Measurements from ENCODE around the gene PCDH12. TPM values are rescaled to one million over a fixed set of nuclear protein-coding genes. Genes with fewer than 3 reads are reported as not detected.
A peak's percentile ranks its signal among the peaks of the same experiment; 100 is the strongest.

PCDH12 gene
- polyA plus RNA-seq, 1 experiment, result not detected

DNA sequence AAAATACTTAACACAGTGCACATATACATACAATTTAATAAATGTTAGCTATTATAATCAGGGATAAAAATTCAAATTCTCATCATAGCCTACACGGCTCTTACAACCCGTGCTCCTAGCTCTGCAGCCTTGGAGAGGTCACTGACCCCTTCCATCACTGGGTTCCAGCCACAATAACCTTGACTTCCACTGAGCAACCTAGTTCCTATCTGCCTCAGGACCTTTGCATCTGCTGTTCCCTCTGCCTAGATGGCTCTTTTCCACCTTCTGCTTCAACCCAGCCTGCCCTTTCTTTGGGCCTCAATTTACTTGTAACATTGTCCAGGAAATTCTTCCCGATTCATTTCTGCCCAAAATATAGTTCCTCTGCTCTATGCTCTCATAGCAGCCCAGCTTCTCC, 43.2 kb downstream of the PCDH12 start:
- ChIA-PET CTCF (interaction anchor here (0.9 to 2.8 kb wide), 10 partner anchors 9 to 250 kb away, joined by 3 to 11 read pairs (median 4); partner anchors contain the start of gene PCDH1), POLR2A (no interaction called here)
- TF ChIP-seq, protein P1, sequence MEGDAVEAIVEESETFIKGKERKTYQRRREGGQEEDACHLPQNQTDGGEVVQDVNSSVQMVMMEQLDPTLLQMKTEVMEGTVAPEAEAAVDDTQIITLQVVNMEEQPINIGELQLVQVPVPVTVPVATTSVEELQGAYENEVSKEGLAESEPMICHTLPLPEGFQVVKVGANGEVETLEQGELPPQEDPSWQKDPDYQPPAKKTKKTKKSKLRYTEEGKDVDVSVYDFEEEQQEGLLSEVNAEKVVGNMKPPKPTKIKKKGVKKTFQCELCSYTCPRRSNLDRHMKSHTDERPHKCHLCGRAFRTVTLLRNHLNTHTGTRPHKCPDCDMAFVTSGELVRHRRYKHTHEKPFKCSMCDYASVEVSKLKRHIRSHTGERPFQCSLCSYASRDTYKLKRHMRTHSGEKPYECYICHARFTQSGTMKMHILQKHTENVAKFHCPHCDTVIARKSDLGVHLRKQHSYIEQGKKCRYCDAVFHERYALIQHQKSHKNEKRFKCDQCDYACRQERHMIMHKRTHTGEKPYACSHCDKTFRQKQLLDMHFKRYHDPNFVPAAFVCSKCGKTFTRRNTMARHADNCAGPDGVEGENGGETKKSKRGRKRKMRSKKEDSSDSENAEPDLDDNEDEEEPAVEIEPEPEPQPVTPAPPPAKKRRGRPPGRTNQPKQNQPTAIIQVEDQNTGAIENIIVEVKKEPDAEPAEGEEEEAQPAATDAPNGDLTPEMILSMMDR (IDR thresholded peaks at IDR 0.05; ENCODE audit: low read depth, low read length), result no peak

DNA sequence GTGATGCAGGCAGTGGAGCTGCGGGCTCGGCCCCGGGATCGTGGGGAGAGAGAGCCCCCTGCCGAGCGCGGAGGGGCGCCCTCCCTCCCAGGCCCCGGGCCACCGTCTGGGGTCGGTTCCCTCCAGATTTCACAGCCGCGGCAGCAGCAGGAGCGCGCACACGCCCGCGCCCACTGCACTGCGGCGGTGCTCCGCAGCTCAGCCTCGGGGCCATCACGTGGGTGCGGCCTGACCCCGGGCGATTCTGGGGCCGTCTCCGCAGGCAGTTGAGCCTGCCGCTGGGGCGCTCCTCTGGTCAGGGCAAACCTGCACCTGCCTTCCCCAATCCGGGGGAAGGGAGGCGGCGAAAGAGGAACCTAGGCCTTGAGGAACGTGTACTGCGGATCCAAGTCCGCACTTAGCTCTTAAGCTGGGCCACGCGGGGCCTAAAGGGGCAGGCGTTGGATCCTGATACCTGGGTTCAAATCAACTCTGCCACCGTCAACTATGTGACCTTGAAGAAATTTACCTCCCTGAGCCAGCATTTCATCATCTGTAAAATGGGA, 43.7 kb downstream of the PCDH12 start:
- DNase-seq (ENCODE audit: low read depth, low spot score), result no peak
- TF ChIP-seq, protein P1 (IDR thresholded peaks at IDR 0.05; ENCODE audit: low read depth, low read length), result peak; percentile 12; the same call in 1 of the 2 replicates
- H3K4me3 ChIP-seq (ENCODE audit: low read depth, low read length), result peak overlapping the region; percentile 40
- ChIA-PET POLR2A (no interaction called here), CTCF (interaction anchor here (1.2 to 2.8 kb wide), 9 partner anchors 8 to 250 kb away, joined by 3 to 11 read pairs (median 5); partner anchors contain the start of gene PCDH1)
- peaks cover 45% of the 10 kb centered on the region for H3K27me3 ChIP-seq (ENCODE audit: control insufficient read depth, insufficient read depth, low read length)
- no peaks in the 10 kb centered on the region for H3K9me3 ChIP-seq (ENCODE audit: control insufficient read depth, insufficient read depth, low read length)
- H3K27ac ChIP-seq (ENCODE audit: low read depth, low read length), result no peak overlapping the region

More for the DNA sequence above, 43.2 kb downstream of the PCDH12 start:
- Histone ChIP-seq H3K9me3 (ENCODE audit: control insufficient read depth, insufficient read depth, low read length) (no peaks in the 10 kb centered on the region), H3K27me3 (ENCODE audit: control insufficient read depth, insufficient read depth, low read length) (peaks cover 45% of the 10 kb centered on the region), H3K27ac (ENCODE audit: low read depth, low read length) (no peak overlapping the region), H3K4me3 (ENCODE audit: low read depth, low read length) (no peak overlapping the region)
- DNase-seq (ENCODE audit: low read depth, low spot score), result no peak

DNA sequence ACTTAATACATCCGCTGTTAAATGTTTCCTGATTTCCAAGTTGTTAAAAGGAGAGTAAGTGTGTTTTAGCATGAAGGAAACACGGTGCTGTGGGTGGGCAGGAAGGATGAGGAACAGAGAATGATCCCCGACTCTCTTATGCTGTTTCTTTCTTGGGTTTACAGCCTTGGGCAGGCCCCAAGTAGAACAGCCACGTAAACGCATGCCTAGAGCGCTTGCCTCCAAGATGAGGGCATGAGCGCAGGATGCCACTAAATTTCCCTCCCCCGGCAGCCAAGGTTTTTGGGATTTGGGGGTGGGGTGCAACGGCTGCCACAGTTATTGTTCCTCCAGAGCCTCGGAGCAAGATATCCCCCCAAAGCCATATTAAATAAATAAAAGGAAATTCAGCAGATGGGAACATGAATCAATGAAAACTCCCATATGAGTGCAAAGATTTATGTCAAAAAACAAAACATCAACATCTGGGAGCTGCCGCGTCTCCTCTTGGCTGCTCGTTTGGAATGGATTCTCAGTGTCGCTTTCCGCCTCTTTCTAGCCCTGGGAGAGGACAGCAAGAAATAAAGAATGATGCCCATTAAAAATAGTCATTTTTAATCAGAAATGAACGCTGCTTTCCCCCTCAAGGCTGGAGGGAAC, 44.3 kb downstream of the PCDH12 start:
- TF ChIP-seq, protein P1 (IDR thresholded peaks at IDR 0.05; ENCODE audit: low read depth, low read length), result no peak
- peak overlapping the region; percentile 40 for H3K4me3 ChIP-seq (ENCODE audit: low read depth, low read length)
- DNase-seq (ENCODE audit: low read depth, low spot score), result no peak
- ChIA-PET POLR2A (no interaction called here), CTCF (interaction anchor here (1.2 to 2.8 kb wide), 8 partner anchors 21 to 249 kb away, joined by 3 to 11 read pairs (median 4); partner anchors contain the start of gene PCDH1)
- H3K27ac ChIP-seq (ENCODE audit: low read depth, low read length), result no peak overlapping the region
- no peaks in the 10 kb centered on the region for H3K9me3 ChIP-seq (ENCODE audit: control insufficient read depth, insufficient read depth, low read length)
- H3K27me3 ChIP-seq (ENCODE audit: control insufficient read depth, insufficient read depth, low read length), result peaks cover 45% of the 10 kb centered on the region

DNA sequence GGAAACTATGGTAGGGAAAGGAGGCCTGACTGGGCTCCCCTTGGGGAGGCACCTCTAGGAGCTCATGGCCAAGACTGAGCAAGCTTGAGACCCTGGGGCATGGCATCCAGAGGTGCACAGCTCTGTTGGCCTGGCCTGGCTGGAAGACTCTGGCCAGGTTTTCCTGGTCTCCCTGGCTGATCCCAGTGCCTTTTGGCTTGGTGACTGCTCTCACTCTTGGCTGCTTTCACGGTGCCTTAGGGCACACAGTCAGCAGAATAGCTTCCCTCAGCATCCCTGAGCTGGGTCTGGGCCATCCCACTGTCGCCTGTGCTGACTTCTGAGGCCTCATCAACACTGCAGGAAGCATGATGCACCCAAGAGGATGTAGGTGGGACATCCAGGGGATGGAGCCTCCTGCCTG, 47.7 kb downstream of the PCDH12 start:
- ChIA-PET CTCF (no interaction called here), POLR2A (no interaction called here)
- peaks cover 31% of the 10 kb centered on the region for H3K27me3 ChIP-seq (ENCODE audit: control insufficient read depth, insufficient read depth, low read length)

DNA sequence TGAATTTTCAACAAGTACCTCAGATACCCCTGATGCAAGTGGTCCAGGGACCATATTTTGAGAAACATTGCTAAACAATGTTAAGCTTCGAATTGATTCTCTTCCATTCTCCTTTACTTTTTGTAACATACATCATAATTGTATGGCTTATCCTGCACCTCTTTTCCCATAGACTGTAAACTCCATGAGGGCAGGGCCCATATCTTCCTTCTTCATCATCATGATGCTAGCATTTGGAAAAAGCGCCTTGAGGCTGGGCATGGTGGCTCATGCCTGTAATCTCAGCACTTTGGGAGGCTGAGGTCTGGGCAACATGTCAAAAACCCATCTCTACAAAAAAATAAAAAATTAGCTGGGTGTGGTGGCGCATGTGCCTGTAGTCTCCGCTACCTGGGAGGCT, 48.8 kb downstream of the PCDH12 start:
- TF ChIP-seq, protein P1 (IDR thresholded peaks at IDR 0.05; ENCODE audit: low read depth, low read length), result no peak
- POLR2A ChIA-PET, result no interaction called here
- Histone ChIP-seq H3K4me3 (ENCODE audit: low read depth, low read length) (no peak overlapping the region), H3K27ac (ENCODE audit: low read depth, low read length) (no peak overlapping the region), H3K9me3 (ENCODE audit: control insufficient read depth, insufficient read depth, low read length) (no peaks in the 10 kb centered on the region), H3K27me3 (ENCODE audit: control insufficient read depth, insufficient read depth, low read length) (peaks cover 24% of the 10 kb centered on the region)
- CTCF ChIA-PET, result no interaction called here
- no peak for DNase-seq (ENCODE audit: low read depth, low spot score)

More for the DNA sequence above, 47.7 kb downstream of the PCDH12 start:
- Histone ChIP-seq H3K4me3 (ENCODE audit: low read depth, low read length) (no peak overlapping the region), H3K27ac (ENCODE audit: low read depth, low read length) (no peak overlapping the region), H3K9me3 (ENCODE audit: control insufficient read depth, insufficient read depth, low read length) (no peaks in the 10 kb centered on the region)
- TF ChIP-seq, protein P1 (IDR thresholded peaks at IDR 0.05; ENCODE audit: low read depth, low read length), result no peak
- no peak for DNase-seq (ENCODE audit: low read depth, low spot score)

Measured in AG04450 (cell line).